ENCODE data around the gene RASAL1. TPM values are rescaled to one million over a fixed set of nuclear protein-coding genes. Genes with fewer than 3 reads are reported as not detected.

The RASAL1 gene
- total and polyA plus RNA-seq, 2 experiments from 2014 or later = 2.7 to 8.2 TPM

DNA sequence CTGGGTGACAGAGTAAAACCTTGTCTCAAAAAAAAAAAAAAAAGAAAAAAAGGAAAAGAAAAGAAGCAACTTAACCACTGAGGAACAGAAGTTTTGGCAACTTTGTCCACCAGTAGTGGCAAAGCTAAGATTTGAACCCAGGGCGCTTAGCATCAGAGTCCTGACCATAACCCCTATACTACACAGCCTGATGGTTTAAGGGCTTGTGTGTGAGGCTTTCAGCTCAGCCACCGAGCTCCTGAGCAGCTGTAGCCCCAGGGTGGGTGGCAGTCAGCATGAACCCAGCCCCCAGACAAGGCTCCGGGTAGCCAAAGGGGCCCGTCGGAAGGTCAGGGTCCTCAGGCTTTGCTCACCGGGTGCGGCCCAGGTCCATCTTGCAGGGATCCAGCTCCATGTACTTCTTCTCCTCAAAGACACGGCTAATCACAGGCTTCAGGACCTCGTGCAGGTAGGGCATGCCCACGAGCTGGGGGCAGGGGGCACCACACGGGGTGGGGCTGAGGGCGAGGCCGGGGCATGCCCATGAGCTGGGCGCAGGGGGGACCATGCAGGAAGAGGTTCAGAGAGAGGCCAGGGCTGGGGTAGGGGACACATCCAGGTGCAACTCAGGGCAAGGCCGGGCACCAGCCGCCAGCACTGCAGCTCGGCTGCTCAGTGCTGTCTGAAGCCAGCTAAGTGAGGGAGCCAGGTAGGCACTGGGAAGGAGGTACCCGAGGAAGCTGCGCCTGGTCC lies 20.9 kb downstream of the RASAL1 start:
- Histone ChIP-seq H3K9me2 (ENCODE audit: insufficient read depth) (no peaks in the 10 kb centered on the region), H3K36me3 (ENCODE audit: insufficient read depth) (no peaks in the 10 kb centered on the region), H3K27ac (ENCODE audit: low read depth) (no peak overlapping the region), H3K79me2 (replicated peaks; ENCODE audit: insufficient read depth) (no peaks in the 10 kb centered on the region), H4K20me1 (replicated peaks; ENCODE audit: insufficient read depth) (no peaks in the 10 kb centered on the region), H3K4me3 (no peak overlapping the region), H3K27me3 (ENCODE audit: insufficient read depth) (no peaks in the 10 kb centered on the region), H3F3A (replicated peaks; ENCODE audit: low read depth) (no peaks in the 10 kb centered on the region), H3K4me1 (ENCODE audit: insufficient read depth) (no peaks in the 10 kb centered on the region), H2AFZ (no peak overlapping the region), H3K4me2 (no peak overlapping the region)
- Mint-ChIP-seq H3K27ac (no peak overlapping the region), H3K4me3 (no peak overlapping the region), H3K9me3 (no peaks in the 10 kb centered on the region; the same call in 2 of the 3 replicates), H3K27me3 (ENCODE audit: insufficient read depth, low read depth, poor library complexity) (peaks cover 12% of the 10 kb centered on the region), H3K36me3 (ENCODE audit: low read depth) (no peaks in the 10 kb centered on the region; the same call in 2 of the 3 replicates), H3K4me1 (peaks cover 6% of the 10 kb centered on the region; the same call in 2 of the 3 replicates)
- DNase-seq (ENCODE audit: low spot score) (no peak), ATAC-seq (no peak)
- no peak for TF ChIP-seq STAT1 (IDR thresholded peaks at IDR 0.05; ENCODE audit: unreplicated experiment)

DNA sequence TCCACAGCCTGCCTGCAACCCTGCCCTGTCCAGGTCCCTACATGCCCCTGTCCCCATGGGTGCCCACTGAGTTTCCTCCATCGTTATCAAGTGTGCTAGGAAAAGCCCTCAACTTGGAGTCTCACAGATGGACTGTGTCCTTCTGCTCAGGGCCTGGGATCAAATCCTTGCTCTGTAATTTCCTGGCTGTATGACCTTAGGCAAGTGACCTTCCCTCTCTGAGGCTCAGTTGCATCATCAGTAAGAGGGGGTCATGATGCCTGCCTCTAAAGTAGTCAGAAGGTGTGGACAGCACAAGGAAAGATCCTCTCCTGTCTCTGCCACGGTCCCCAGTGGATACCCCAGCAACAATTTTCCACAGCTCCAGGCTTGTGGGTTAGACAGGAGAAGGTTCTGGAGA lies 22.2 kb downstream of the RASAL1 start:
- no peaks in the 10 kb centered on the region for H3K9me2 ChIP-seq (ENCODE audit: insufficient read depth)
- H3K27ac ChIP-seq (ENCODE audit: low read depth) = no peak overlapping the region
- H3K9me3 Mint-ChIP-seq = no peaks in the 10 kb centered on the region; the same call in 2 of the 3 replicates
- H3K4me2 ChIP-seq = no peak overlapping the region
- no peaks in the 10 kb centered on the region for H4K20me1 ChIP-seq (replicated peaks; ENCODE audit: insufficient read depth)
- no peak overlapping the region for H3K4me3 ChIP-seq
- H3K36me3 Mint-ChIP-seq (ENCODE audit: low read depth) = no peaks in the 10 kb centered on the region; the same call in 2 of the 3 replicates
- H3K79me2 ChIP-seq (replicated peaks; ENCODE audit: insufficient read depth) = no peaks in the 10 kb centered on the region
- DNase-seq (ENCODE audit: low spot score) (no peak), ATAC-seq (no peak)
- no peaks in the 10 kb centered on the region for H3K4me1 ChIP-seq (ENCODE audit: insufficient read depth)
- H3K27me3 ChIP-seq (ENCODE audit: insufficient read depth) = no peaks in the 10 kb centered on the region
- H3K27ac Mint-ChIP-seq = no peak overlapping the region
- peaks cover 12% of the 10 kb centered on the region for H3K27me3 Mint-ChIP-seq (ENCODE audit: insufficient read depth, low read depth, poor library complexity)
- no peaks in the 10 kb centered on the region for H3F3A ChIP-seq (replicated peaks; ENCODE audit: low read depth)
- H3K36me3 ChIP-seq (ENCODE audit: insufficient read depth) = no peaks in the 10 kb centered on the region
- no peak overlapping the region for H3K4me3 Mint-ChIP-seq
- peaks cover 6% of the 10 kb centered on the region; the same call in 2 of the 3 replicates for H3K4me1 Mint-ChIP-seq
- H2AFZ ChIP-seq = no peak overlapping the region
- TF ChIP-seq, protein P1, sequence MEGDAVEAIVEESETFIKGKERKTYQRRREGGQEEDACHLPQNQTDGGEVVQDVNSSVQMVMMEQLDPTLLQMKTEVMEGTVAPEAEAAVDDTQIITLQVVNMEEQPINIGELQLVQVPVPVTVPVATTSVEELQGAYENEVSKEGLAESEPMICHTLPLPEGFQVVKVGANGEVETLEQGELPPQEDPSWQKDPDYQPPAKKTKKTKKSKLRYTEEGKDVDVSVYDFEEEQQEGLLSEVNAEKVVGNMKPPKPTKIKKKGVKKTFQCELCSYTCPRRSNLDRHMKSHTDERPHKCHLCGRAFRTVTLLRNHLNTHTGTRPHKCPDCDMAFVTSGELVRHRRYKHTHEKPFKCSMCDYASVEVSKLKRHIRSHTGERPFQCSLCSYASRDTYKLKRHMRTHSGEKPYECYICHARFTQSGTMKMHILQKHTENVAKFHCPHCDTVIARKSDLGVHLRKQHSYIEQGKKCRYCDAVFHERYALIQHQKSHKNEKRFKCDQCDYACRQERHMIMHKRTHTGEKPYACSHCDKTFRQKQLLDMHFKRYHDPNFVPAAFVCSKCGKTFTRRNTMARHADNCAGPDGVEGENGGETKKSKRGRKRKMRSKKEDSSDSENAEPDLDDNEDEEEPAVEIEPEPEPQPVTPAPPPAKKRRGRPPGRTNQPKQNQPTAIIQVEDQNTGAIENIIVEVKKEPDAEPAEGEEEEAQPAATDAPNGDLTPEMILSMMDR (conservative IDR thresholded peaks at IDR 0.05; ENCODE audit: low read depth in 2 of 2) = no peak
- TF ChIP-seq CREB1 (CRISPR knock-in tag; IDR thresholded peaks at IDR 0.05; ENCODE audit: low read depth) (no peak), EZH2 (IDR thresholded peaks at IDR 0.05; ENCODE audit: low read depth, unreplicated experiment) (no peak)
- TF ChIP-seq, protein P2, sequence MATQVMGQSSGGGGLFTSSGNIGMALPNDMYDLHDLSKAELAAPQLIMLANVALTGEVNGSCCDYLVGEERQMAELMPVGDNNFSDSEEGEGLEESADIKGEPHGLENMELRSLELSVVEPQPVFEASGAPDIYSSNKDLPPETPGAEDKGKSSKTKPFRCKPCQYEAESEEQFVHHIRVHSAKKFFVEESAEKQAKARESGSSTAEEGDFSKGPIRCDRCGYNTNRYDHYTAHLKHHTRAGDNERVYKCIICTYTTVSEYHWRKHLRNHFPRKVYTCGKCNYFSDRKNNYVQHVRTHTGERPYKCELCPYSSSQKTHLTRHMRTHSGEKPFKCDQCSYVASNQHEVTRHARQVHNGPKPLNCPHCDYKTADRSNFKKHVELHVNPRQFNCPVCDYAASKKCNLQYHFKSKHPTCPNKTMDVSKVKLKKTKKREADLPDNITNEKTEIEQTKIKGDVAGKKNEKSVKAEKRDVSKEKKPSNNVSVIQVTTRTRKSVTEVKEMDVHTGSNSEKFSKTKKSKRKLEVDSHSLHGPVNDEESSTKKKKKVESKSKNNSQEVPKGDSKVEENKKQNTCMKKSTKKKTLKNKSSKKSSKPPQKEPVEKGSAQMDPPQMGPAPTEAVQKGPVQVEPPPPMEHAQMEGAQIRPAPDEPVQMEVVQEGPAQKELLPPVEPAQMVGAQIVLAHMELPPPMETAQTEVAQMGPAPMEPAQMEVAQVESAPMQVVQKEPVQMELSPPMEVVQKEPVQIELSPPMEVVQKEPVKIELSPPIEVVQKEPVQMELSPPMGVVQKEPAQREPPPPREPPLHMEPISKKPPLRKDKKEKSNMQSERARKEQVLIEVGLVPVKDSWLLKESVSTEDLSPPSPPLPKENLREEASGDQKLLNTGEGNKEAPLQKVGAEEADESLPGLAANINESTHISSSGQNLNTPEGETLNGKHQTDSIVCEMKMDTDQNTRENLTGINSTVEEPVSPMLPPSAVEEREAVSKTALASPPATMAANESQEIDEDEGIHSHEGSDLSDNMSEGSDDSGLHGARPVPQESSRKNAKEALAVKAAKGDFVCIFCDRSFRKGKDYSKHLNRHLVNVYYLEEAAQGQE (IDR thresholded peaks at IDR 0.05; ENCODE audit: unreplicated experiment) = no peak
- TF ChIP-seq, protein P3, sequence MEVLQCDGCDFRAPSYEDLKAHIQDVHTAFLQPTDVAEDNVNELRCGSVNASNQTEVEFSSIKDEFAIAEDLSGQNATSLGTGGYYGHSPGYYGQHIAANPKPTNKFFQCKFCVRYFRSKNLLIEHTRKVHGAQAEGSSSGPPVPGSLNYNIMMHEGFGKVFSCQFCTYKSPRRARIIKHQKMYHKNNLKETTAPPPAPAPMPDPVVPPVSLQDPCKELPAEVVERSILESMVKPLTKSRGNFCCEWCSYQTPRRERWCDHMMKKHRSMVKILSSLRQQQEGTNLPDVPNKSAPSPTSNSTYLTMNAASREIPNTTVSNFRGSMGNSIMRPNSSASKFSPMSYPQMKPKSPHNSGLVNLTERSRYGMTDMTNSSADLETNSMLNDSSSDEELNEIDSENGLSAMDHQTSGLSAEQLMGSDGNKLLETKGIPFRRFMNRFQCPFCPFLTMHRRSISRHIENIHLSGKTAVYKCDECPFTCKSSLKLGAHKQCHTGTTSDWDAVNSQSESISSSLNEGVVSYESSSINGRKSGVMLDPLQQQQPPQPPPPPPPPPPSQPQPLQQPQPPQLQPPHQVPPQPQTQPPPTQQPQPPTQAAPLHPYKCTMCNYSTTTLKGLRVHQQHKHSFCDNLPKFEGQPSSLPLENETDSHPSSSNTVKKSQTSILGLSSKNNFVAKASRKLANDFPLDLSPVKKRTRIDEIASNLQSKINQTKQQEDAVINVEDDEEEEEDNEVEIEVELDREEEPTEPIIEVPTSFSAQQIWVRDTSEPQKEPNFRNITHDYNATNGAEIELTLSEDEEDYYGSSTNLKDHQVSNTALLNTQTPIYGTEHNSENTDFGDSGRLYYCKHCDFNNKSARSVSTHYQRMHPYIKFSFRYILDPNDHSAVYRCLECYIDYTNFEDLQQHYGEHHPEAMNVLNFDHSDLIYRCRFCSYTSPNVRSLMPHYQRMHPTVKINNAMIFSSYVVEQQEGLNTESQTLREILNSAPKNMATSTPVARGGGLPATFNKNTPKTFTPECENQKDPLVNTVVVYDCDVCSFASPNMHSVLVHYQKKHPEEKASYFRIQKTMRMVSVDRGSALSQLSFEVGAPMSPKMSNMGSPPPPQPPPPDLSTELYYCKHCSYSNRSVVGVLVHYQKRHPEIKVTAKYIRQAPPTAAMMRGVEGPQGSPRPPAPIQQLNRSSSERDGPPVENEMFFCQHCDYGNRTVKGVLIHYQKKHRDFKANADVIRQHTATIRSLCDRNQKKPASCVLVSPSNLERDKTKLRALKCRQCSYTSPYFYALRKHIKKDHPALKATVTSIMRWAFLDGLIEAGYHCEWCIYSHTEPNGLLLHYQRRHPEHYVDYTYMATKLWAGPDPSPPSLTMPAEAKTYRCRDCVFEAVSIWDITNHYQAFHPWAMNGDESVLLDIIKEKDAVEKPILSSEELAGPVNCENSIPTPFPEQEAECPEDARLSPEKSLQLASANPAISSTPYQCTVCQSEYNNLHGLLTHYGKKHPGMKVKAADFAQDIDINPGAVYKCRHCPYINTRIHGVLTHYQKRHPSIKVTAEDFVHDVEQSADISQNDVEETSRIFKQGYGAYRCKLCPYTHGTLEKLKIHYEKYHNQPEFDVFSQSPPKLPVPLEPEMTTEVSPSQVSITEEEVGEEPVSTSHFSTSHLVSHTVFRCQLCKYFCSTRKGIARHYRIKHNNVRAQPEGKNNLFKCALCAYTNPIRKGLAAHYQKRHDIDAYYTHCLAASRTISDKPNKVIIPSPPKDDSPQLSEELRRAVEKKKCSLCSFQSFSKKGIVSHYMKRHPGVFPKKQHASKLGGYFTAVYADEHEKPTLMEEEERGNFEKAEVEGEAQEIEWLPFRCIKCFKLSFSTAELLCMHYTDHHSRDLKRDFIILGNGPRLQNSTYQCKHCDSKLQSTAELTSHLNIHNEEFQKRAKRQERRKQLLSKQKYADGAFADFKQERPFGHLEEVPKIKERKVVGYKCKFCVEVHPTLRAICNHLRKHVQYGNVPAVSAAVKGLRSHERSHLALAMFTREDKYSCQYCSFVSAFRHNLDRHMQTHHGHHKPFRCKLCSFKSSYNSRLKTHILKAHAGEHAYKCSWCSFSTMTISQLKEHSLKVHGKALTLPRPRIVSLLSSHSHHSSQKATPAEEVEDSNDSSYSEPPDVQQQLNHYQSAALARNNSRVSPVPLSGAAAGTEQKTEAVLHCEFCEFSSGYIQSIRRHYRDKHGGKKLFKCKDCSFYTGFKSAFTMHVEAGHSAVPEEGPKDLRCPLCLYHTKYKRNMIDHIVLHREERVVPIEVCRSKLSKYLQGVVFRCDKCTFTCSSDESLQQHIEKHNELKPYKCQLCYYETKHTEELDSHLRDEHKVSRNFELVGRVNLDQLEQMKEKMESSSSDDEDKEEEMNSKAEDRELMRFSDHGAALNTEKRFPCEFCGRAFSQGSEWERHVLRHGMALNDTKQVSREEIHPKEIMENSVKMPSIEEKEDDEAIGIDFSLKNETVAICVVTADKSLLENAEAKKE (CRISPR knock-in tag; IDR thresholded peaks at IDR 0.05) = no peak

Measured in GM23338 (cell line).